ENCODE results near the gene MYCT1. TPM values are rescaled to one million over a fixed set of nuclear protein-coding genes. Genes with fewer than 3 reads are reported as not detected.
"Not testable (repeated sequence)": the region's sequence is repeated elsewhere in the genome, so short reads cannot be mapped to it uniquely, and the experiment has no call there.

Gene MYCT1
- total and polyA plus RNA-seq, 2 of the 8 experiments (the other 6 are each of a cell fraction or from before 2014, with no cell fraction given), result 0.39 to 3.3 TPM

DNA sequence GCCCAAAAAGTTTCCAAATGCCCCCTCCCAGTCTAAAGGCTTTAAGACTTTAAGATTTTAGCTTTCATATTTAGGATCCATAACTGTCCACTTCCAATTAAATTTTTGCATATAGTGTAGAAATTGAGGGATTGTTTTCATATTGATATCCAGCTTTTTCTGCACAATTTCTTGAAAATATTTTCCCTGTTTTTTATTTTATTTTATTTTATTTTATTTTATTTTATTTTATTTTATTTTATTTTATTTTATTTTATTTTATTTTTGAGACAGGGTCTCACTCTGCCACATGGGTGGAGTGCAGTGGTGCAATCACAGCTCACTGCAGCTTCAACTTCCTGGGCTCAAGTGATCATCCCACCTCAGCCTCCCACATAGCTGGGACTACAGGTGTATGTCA lies 6.1 kb downstream of the MYCT1 start:
- H3K4me2 ChIP-seq (ENCODE audit: insufficient read depth in 1 of 2, low read depth in 2 of 2, low read length in 2 of 2); CTCF ChIA-PET (ENCODE audit: partially characterized antibody); H3K18ac ChIP-seq (ENCODE audit: extremely low read depth, low read length); H2BK12ac ChIP-seq (ENCODE audit: low read depth, low read length); H3K79me2 ChIP-seq (ENCODE audit: control insufficient read depth in 1 of 2, insufficient read depth in 2 of 2, low read length in 2 of 2); DNase-seq (ENCODE audit: low read depth in 1 of 2, low spot score in 2 of 2); H2BK5ac ChIP-seq (ENCODE audit: low read depth, low read length); H3K27ac ChIP-seq (ENCODE audit: low read depth, low read length); H3K14ac ChIP-seq (ENCODE audit: insufficient read length); H3K4me3 ChIP-seq (ENCODE audit: extremely low read depth in 1 of 4, insufficient read depth in 2 of 4, low read depth in 3 of 4, low read length in 4 of 4); H2AFZ ChIP-seq (ENCODE audit: low read length); H2BK15ac ChIP-seq (ENCODE audit: low read length); H4K91ac ChIP-seq (replicated peaks; ENCODE audit: insufficient read length, low read length); H4K5ac ChIP-seq (ENCODE audit: insufficient read length, low read depth, low read length); H4K20me1 ChIP-seq (replicated peaks in 1 of 2; ENCODE audit: control insufficient read depth in 1 of 2, insufficient read depth in 2 of 2, low read length in 2 of 2); H3K9ac ChIP-seq (replicated peaks in 1 of 4; ENCODE audit: extremely low read depth in 1 of 4, low read depth in 3 of 4, low read length in 3 of 4); H3K36me3 ChIP-seq (ENCODE audit: control insufficient read depth in 2 of 4, insufficient read depth in 4 of 4, low read length in 3 of 4); H3K23ac ChIP-seq (ENCODE audit: insufficient read length); H2BK20ac ChIP-seq (ENCODE audit: low read length); H2BK120ac ChIP-seq (replicated peaks; ENCODE audit: low read depth, low read length); H3K79me1 ChIP-seq (ENCODE audit: low read depth, low read length); H3K56ac ChIP-seq (replicated peaks; ENCODE audit: insufficient read length, low read depth, low read length); H3K4ac ChIP-seq (replicated peaks; ENCODE audit: insufficient read length, low read depth, low read length); POLR2A ChIA-PET (ENCODE audit: partially characterized antibody); H3K23me2 ChIP-seq (ENCODE audit: low read depth, low read length); H4K8ac ChIP-seq (ENCODE audit: extremely low read depth, insufficient read depth, low read length); H2AK5ac ChIP-seq (ENCODE audit: low read depth, low read length); H3K27me3 ChIP-seq (replicated peaks in 1 of 4; ENCODE audit: control insufficient read depth in 3 of 4, extremely low read depth in 1 of 4, insufficient read depth in 3 of 4, low read length in 3 of 4); H3K4me1 ChIP-seq (replicated peaks in 1 of 4; ENCODE audit: control insufficient read depth in 3 of 4, insufficient read depth in 4 of 4, low read length in 3 of 4); FAIRE-seq; H3K9me3 ChIP-seq (ENCODE audit: insufficient read depth in 2 of 2, low read depth in 1 of 2, low read length in 1 of 2): not testable (repeated sequence)
